ENCODE measurements around the gene HLCS.

Gene HLCS

DNA sequence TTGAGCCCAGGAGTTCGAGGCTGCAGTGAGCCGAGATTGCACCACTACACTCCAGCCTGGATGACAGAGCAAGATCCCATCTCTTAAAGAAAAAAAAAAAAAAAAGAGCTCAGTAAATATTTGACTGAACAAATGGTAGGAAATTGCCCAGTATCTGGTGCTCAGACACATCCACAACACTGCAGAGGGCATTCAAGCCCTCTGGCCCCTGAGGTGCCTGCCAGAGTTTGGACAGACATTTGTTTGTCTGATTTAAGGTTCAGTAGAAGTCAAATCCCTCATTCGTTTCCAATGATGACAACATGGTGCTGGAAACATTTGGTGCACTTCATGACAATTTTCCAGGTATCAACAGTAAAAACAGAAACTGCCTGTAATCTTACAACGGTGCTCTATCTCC lies 86.6 kb downstream of the HLCS start:
- DNase-seq = no peak

DNA sequence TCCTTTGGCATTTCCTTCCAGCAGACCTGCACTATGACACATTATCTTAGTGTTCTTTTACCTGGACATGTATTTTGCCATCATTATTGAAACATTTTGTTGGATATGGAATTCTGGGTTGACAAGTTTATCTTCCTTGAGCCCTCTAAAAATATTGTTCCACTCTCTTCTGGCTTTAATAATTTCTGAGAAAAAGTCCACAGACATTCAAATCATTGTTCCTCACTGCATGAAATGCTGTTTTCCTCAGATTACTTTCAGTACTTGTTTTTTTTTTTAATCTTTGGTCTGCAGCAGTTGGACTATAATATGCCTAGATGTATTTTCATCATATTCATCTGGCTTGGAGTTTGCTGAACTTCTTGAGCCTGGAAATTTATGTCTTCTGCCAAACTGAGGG lies 88.7 kb downstream of the HLCS start:
- DNase-seq = no peak

DNA sequence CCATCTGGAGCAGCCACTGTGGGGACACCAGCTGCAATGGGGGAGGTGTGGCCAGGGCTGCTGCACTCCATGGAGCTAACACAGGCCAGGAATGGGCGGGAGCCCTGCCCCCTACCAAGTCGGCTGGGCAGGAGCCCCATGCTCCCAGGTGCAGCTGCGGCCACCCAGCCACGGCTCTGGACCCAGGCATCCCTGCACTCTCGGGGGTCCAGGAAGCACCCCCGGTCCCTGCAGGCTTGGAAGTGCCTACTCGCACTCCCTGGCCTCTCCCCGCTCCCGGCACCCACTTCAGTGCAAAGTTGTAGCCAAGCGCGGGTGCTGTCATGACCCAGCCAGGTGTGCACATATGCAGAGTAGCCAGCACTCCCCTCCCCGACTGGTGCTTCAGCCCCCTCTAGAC lies 91.8 kb downstream of the HLCS start:
- no peak for DNase-seq

DNA sequence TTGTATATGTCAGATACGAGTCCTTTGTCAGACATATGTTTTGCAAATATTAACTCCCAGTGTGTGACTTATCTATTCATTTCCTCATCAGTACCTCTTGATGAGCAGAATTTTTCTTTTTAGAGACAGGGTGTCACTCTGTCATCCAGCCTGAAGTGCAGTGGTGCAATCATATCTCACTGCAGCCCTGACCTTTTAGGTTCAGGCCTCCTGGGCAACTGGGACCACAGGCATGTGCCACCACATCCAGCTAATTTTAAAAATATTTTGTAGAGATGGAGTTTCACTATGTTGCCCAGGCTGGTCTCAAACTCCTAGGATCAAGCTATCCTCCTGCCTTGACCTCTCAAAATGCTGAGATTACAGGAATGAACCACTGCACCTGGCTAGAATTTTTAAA lies 93.0 kb downstream of the HLCS start:
- no peak for DNase-seq

DNA sequence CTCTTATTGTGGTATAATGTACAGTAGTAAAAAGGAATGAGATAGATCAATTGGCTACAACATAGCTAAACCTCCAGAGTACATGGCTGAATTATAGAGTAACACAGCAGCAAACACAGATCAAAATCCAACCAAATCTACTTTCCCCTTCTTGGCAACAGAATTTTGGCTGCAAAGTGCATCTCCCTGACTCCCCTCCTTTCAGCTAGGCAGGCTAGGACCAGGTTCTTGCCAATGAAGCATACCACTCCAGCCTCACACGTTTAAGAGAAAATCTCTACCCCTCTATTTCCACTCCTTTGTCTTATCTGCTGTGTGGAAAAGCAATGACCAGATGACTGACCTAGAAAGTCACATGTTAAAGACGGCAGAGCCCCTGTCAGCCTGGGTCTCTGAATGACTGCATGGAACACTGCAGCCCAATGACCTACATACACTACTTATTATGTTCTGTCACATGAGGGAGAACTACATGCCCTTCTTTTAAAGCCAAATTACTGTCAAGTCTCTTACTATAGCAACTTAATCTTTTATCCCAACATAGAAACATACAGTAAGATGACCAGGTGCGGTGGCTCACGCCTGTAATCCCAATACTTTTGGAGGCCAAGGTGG lies 99.1 kb downstream of the HLCS start:
- no peak for DNase-seq

DNA sequence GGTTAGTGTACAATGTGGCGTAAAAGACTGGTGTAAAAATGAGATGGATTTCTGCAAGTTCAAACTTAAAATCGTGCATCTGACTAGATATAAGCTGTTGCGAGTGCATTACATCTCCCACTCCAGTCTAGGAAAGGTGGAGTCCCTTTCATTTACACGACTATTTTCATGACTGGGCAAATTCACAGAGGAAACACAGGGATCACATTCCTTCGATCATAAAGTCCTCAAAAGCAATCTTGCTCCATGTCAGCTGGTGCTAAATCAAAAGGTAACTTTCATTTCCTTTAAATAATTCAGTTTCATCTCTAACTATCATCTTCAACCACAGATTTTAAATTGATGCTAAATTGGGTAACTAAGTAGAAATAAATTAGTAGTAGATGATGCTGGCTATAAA lies 100.0 kb downstream of the HLCS start:
- DNase-seq = no peak

DNA sequence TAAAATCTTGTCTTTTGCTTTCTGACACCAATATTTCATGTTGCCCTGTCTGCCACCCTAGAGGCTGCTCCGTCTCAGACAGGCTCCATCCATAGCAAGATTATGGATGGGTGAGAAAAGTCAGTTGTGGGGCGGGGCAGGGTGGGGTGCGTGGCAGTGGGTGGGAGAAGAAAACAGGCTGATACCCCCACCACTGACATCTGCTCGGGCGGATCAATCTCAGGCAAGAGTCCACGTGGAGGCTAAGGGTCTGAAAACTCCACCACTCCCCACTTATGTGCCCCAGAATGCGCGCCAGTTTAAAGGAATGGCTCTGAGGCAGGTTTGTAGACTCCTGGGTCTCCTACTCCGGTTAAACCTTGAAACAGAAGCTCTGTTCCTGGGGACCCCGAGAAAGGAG lies 101.5 kb downstream of the HLCS start:
- DNase-seq = no peak

DNA sequence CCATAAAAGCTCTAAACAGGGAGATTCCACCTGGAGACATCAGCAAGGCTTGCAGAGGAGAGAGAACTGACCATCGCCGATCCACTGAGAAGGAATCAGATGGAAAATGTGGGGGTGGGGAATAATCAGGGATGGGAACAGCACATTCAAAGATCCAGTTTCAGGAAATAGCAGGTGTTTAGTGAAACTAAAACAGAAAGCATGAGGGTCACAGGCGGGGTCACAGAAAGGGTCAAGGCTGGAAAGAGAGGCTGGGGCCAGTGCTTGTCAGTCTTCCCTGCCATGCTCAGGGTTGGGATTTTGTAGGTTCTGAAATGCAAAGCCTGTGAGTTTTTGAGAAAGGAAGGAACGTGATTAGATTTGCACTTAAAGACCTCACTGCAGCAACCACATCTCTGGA lies 103.2 kb downstream of the HLCS start:
- no peak for DNase-seq

DNA sequence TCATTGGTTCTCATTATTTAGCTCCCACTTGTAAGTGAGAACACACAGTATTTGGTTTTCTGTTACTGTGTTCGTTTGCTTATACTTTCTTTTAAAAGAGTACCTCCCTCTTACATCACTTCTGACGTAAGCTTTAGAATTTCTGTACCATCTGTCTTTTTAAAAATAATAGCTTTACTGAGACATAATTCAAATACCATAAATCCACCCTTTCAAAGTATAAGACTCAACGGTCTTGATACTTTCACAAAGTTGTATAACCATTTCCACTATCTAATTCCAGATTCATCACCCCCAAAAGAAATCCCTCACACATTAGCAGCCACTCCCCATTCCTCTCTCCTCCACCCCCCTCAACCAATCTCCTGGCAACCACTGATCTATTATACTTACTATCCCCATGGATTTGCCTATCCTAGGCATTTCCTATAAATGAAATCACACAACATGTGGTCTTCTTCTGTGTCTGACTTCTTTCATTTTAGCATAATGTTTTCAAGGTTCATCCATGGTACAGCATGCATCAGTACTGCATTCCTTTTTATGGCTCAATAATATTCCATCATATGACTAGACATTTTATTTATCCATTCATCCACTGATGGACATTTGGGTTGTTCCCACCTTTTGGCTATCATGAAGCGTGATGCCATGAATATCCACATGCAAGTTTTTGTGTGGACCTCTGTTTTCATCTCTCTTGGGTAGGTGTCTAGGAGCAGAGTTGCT lies 104.7 kb downstream of the HLCS start:
- no peak for DNase-seq

DNA sequence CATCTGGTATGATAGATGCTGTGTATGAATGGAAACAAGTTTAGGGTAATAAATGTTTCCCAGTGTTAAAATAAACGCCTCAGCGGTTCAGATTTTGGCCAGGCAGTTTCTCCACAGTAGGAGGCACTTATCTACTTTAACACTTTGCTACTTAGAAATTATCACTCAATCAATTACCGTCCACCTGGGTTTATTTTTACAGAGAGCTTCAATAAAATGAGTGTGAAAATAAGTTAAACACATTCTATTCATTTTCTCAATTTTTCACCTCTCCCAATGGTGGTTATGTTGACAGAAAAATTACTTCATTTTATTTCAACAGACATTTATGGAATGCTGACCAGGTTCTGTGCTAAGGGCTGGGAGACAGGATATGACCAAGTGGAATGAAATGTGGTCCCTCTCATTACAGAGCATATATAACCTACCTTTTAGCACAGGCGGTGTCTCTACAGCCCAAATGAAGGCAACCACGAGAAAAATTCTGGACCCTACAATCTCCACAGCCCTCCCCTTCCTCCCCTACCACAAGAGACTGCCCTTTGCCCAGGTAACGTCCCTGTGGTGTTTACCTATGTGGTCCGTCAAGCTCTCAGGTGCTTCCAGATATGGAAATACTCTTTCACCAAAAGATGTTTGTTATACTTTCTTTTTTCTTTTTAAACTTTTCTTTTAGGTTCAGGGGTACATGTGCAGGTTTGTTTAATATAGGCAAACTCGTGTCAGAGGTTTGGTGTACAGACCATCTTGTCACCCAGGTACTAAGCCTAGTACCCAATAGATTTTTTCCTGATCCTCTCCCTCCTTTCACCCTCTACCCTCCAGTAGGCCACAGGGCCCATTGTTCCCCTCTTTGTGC lies 105.5 kb downstream of the HLCS start:
- no peak for DNase-seq

DNA sequence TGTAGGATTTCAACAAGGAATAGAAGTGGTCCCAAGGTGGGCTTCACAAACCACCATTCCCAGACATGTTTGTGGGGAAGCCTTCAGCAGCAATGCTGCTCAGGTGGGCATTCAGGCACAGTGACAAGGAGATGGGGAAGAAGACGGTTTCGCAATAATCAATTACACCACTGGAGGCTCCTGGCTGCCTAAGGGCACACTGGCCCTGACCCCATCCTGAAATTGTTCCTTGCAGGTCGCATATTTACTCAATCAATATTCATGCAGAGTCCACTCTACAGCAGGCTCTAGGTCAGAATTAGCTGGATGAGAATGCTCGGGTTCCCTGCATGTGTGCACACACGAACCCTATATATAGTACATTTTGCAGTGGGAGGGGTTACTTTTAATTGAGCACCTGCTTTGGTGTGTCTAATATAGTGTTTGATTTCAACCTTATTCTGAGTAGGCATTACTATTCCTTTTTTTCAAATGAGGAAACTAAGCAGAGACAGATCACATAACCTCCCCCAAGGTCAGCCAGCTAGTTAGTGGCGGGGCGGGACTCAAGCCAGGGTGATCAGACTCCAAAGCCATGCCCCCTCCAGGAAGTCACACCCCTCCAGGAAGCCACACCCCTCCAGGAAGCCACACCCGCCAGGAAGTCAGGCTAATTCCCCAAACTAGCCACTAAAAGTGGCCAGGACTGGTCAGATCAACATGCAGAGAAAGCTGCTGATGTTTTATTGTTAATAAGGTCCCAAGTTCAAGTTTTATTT lies 106.5 kb downstream of the HLCS start:
- peak in 1 of 2 experiments; percentile 17 for DNase-seq

DNA sequence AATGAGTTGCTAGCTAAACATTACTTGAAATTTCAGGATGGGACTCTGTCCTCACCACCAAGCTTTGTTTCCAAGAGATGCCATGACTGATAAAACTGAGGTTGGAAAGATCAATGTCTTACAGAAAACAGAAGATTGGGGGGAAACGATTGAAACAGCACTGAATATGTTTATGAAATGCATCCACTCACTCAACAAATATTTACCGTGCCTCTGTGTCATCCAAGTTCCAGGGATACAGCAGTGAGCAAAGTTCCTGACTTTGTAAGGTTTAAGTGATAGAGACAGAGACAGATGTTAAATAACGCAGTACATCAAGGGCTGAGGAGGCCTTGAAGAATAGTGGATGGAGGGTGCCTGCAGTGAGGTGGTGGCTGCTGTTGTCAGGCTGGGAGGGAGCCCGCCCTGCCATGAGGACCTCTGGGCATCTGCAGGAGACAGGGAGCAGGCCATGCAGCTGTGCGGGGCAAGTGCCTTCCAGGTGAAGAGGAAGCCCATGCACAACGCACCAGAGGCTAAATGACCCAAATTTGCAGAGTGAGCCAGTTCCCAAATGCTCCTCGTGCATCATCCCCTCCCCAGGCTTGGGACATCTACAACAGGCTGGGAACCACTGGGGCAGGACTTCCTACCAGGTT lies 108.0 kb downstream of the HLCS start:
- no peak for DNase-seq

DNA sequence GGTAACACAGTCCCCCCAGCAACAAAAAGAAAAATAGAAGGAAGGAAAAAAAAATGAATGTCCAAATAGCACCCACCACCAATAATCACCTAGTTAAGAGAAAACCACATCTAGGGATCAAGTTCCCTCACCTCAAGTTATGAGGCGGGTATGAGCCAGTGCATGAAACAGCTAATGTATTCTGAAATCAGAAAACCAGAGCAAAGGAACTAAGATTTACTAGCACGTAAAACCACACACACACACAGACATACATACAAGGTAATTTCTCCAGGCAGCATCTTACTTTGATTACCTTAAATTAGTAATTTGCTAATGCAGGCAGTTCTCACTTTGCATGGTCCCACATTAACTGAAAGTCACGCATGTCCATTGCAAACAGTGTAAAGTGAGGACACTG lies 109.8 kb downstream of the HLCS start:
- DNase-seq = no peak

DNA sequence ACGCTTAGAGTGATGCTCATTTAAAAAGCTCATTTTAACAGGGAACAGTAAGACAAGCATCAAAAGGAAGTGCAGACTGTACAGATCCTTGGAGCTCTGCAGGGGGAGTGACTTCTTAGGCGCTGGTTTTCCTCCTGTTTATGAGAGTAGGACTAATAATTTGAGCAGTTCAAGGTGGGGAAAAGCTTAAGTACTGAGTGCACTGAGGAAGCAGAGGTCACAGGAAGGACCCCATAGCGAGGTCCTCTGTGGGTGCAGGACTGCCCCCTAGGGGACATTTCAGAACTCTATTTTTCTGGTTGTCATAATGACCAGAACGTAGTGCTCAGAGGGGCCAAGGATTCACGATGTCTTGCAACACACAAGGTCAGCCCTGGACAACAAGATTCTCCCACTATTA lies 112.1 kb downstream of the HLCS start:
- peak; percentile 16 to 78 for DNase-seq

DNA sequence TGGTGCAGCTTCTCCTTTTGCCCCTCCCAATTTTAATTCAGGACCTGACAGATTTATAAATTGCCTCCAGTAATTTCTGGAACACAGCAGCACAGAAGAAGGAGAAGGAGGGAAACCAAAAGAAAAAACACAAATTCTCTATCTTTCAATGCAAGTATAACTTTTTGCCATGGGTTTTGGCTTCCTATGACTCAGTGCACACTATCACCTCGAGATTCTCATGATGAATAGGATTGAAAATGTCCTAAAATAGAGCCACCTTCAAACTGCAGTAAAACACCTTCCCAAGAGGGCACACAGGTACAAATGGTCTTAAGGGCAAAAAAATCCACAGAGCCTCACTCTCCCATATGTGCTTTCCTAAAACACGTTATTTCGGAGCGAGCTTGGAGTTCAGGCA lies 113.6 kb downstream of the HLCS start:
- DNase-seq = no peak

DNA sequence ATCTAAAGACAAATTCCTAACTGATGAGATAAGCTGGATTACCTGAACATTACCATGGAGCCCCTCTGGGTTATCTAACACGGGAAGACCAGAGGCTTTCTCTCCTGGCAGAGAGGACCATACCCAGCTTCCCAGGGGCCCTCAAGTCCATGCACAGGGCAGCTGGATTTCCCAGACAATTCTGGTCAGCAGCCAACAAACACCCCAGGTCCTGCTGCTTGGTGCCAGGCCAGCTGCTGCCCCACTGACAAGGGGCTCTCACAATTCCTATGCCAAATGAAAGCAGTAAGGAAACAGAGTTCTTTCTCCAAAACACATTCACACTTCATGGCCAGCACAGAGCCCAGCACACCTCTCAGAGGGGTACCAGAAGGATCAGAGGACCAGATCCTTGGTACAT lies 114.2 kb downstream of the HLCS start:
- no peak for DNase-seq

DNA sequence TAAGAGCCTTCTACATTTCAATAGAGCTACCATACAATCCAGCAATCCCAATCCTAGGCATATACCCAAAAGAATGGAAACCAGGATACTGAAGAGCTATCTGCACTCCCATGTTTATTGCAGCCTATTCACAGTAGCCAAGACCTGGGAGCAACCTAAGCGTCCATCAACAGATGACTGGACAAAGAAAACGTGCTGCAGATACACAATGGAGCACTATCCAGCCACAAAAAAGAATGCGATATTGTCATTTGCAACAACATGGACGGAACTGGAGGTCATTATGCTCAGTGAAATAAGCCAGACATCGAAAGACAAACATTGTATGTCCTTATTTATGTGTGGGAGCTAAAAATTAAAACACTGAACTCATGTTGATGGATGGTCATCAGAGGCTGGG lies 115.3 kb downstream of the HLCS start:
- no peak for DNase-seq

DNA sequence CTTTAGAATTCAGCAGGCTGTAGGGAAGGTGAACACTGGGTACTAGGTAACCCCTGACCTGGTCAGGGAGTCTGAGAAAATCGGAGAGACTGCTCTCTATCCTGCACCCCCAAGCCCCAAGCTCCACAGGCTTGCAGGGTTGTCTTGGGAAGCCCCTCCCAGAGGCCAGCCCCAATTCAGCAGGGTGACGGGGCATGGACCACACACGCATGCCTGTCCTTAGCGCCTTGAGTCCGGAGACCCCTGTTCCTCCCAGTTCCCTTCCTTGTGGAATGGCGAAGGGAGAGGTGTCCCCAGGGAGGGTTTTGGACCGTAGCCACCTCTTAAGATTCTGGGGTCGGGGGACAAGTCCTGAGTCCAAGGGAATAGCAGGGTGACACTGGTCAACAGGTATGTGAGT lies 116.1 kb downstream of the HLCS start:
- no peak for DNase-seq

DNA sequence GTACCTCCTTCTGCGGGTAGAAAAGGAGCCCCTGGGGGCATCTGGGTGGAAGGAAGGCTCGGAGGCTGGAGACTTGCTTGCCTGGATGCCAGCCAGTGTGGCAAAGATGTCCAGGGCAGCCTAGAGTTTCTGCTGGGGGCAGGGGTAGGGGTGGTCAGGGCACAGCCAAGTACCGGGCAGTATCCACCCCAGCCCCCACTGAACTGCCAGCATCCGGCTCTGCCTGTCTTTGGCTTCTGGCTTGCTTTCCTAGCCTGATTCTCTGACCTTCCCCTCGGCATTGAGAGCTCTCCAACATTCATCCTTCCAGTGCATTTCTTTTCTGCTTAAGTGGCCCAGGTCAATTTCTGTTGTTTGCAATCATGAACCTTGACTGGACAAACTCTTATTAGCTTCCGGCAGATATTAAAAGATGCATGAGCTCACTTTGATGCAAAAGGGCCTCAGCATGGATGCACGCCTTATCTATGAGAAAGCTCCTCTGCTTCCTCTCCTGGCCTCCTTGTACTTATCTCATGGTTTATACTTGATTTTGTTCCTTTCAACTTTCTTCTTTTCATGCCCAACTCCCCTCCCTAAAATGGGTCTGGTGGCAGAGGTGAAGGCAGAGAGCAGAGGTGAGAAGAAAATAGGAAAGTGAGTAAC lies 116.9 kb downstream of the HLCS start:
- no peak for DNase-seq

DNA sequence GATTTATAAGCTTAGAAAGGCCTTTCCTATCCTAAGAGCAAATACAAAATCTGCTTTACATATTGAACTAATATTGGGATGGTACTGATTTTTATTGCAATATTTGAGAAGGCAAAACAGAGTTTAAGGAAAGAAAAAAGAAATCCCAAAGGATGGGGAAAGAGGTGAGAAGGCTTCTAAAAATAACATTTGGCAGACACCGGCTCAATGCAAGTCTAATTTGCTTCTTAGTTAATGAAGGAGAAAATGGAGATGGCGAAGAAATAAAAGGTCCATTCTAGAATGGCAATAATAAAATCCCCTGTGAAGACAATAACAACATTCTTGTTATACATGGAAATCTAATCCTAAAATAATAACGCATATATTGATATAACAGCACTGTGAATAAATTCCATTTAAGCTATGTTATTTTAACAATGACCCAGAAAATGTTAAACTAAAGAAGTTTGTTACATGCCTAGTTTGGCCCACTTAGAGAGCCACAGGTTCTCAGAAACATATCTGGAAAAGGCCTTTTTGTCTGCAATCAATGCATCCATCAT lies 117.7 kb downstream of the HLCS start:
- no peak for DNase-seq

DNA sequence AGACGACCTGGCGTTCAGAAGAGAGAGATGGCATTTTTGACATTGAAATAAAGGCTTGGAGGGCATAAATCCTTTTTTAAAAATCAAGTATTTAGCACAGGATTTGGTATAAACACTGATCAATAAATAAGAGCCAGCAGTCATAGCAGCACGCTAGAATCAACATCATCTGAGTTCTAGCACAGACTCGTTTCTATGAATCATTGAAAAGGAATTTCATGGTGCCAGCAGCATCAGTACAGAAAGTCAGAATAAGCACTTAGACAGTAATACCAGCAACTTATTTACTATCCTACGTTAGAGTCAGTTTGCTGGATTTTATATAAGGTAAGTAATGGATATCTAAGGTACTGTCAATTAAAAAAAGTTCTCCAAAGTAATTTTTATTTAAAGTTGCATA lies 119.3 kb downstream of the HLCS start:
- DNase-seq = no peak

DNA sequence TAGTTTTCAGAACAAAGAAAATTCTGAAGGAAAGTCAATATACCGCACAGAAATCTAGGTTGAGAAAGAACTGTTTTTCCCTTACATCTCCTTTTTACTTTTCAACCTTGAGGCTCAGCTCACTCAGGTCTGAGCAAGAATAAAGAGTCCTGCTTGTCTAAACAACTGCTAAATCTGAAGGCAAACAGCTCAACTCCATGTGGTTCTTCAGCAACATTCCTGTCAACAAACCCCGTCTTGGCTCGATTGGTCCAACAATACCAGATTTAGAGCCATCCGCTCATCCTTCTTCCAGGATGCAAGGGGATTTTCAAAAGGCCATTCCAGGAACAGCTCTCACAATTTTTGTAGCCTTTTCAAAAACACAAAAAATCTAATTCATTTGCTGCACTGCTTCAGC lies 119.8 kb downstream of the HLCS start:
- DNase-seq = no peak
